Panc1 (cell line): ENCODE data around the gene CNNM2.

ENCODE experiments used
- CTCF ChIP-seq: fragments of 450-650 bp; IDR thresholded peaks from 2 replicates; pipeline ENCODE4 v1.5.1; 2017; ENCODE audit warnings: mild to moderate bottlenecking
- POLR2AphosphoS5 ChIP-seq: IDR thresholded peaks from 2 replicates; pipeline ENCODE4 v1.6.1; 2012; ENCODE audit warnings: mild to moderate bottlenecking, low read depth, low read length, moderate library complexity
- REST ChIP-seq, 2 experiments: IDR thresholded peaks; 2 replicates each; pipeline ENCODE4 v1.6.1; 2011 to 2012; ENCODE audit warnings: low read depth in 2 of 2, control low read depth in 1 of 2, low read length in 1 of 2, mild to moderate bottlenecking in 1 of 2, moderate library complexity in 1 of 2; ENCODE audit not compliant: insufficient read depth in 1 of 2
- TCF7L2 ChIP-seq: IDR thresholded peaks from 2 replicates; pipeline ENCODE4 v1.6.1; 2011; ENCODE audit warnings: mild to moderate bottlenecking, low read depth, low read length, inconsistent platforms

GRCh38 chr10:102962951-102963755 is 45.1 kb downstream of the CNNM2 start:
- no peak for TF ChIP-seq POLR2AphosphoS5
- TF ChIP-seq CTCF: no peak
- TF ChIP-seq TCF7L2: no peak
- TF ChIP-seq REST (IDR thresholded peaks at IDR 0.05; ENCODE audit: insufficient read depth in 1 of 2, low read depth in 2 of 2, low read length in 1 of 2): no peak
